Tibial artery (tissue), 4 donors: ENCODE measurements around the gene GALNT13.

Experiments
- DNase-seq, 2 donors: peaks; one replicate each; pipeline ENCODE4 v3.0.0-alpha.2; 2019
- H3K27ac ChIP-seq, 2 donors: fragments of 200-600 bp; sonication (generic) in 1 of 2; 1 replicate in 1 of 2; 2 replicates in 1 of 2; pipeline ENCODE4 v1.5.1; 2018 to 2019; ENCODE audit warnings: mild to moderate bottlenecking in 1 of 2
- H3K27me3 ChIP-seq, 2 donors: fragments of 200-600 bp; sonication (generic) in 1 of 2; one replicate each; pipeline versions ENCODE4 v1.5.1 to v1.6.0; 2016 to 2019
- H3K36me3 ChIP-seq, 3 donors: fragments of 200-600 bp; sonication (generic) in 2 of 3; one replicate each; pipeline ENCODE4 v1.5.1; 2016 to 2019; ENCODE audit warnings: mild to moderate bottlenecking in 2 of 3
- H3K4me1 ChIP-seq, 4 donors: fragments of 200-600 bp; sonication (generic) in 2 of 4; 1 replicate in 3 of 4; 2 replicates in 1 of 4; pipeline ENCODE4 v1.5.1; 2016 to 2019
- H3K4me3 ChIP-seq, 2 donors: fragments of 200-600 bp; sonication (generic) in 1 of 2; 1 replicate in 1 of 2; 2 replicates in 1 of 2; pipeline ENCODE4 v1.5.1; 2018 to 2019; ENCODE audit warnings: mild to moderate bottlenecking in 2 of 2
- H3K9me3 ChIP-seq, 3 donors: fragments of 200-600 bp; sonication (generic) in 1 of 3; one replicate each; pipeline ENCODE4 v1.5.1; 2016 to 2019
- intact Hi-C: fragments of 100-400 bp; cut with DNase I; formaldehyde crosslinking; loops from one replicate; pipeline ENCODE4 v1.15.0; 2023; ENCODE audit warnings: low total_unique reads
- TF ChIP-seq, protein P1 (sequence below), 2 experiments: fragments of 200-600 bp in 1 of 2; fragments of 450-650 bp in 1 of 2; IDR thresholded peaks; one replicate each; pipeline ENCODE4 v1.5.1; 2017 to 2019; ENCODE audit warnings: antibody characterized with exemption in 2 of 2, mild to moderate bottlenecking in 1 of 2, moderate library complexity in 1 of 2

The GALNT13 gene

DNA sequence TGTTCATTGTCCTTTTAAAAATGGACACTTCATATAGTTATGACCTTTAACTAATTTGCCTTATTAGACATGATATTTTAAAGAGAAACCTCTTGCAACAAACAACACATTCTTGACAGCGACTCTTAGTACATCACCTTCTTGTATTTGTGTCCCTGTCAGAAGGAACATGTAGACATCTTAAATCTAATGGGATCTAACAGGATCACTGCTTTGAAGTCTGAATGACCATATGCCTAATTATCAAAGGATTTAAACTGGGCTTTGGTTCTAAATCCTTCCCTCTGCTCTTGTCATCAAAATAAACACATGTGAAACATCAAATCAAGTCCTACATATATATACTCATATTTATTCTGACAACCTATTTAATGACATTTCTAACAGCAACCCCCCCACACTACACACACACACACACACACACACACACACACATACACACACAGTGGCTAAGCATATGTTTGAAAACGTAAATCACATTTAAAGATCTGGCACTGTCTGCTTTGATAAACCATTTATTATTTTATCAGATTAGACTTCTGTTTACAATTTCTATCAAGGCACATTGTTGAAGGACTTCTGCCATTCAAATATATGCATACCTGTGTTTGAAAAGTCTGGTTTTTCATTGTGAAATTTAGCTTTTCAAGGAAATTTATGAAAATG is 4.2 kb downstream of the GALNT13 start:
- DNase-seq = no peak
- H3K4me3 ChIP-seq = no peak overlapping the region
- no peak overlapping the region for H3K27ac ChIP-seq
- H3K4me1 ChIP-seq = peaks cover 0 to 27% (median 9%) of the 10 kb centered on the region in 4 donors
- H3K9me3 ChIP-seq = no peaks in the 10 kb centered on the region
- TF ChIP-seq, protein P1, sequence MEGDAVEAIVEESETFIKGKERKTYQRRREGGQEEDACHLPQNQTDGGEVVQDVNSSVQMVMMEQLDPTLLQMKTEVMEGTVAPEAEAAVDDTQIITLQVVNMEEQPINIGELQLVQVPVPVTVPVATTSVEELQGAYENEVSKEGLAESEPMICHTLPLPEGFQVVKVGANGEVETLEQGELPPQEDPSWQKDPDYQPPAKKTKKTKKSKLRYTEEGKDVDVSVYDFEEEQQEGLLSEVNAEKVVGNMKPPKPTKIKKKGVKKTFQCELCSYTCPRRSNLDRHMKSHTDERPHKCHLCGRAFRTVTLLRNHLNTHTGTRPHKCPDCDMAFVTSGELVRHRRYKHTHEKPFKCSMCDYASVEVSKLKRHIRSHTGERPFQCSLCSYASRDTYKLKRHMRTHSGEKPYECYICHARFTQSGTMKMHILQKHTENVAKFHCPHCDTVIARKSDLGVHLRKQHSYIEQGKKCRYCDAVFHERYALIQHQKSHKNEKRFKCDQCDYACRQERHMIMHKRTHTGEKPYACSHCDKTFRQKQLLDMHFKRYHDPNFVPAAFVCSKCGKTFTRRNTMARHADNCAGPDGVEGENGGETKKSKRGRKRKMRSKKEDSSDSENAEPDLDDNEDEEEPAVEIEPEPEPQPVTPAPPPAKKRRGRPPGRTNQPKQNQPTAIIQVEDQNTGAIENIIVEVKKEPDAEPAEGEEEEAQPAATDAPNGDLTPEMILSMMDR (IDR thresholded peaks at IDR 0.05) = no peak
- intact Hi-C loops = no loop called here
- H3K27me3 ChIP-seq = peaks cover 0 to 14% of the 10 kb centered on the region in 2 donors
- H3K36me3 ChIP-seq = no peaks in the 10 kb centered on the region

- TF ChIP-seq, protein P1 (IDR thresholded peaks at IDR 0.05) = no peak
- Histone ChIP-seq H3K36me3 (no peaks in the 10 kb centered on the region), H3K4me1 (no peaks in the 10 kb centered on the region), H3K27me3 (no peaks in the 10 kb centered on the region), H3K27ac (no peak overlapping the region), H3K4me3 (no peak overlapping the region), H3K9me3 (no peaks in the 10 kb centered on the region)
- DNase-seq = no peak
- intact Hi-C loops = no loop called here
Measured at GRCh38 chr2:153880926-153881325, 9.2 kb downstream of the GALNT13 start.

GRCh38 chr2:153886833-153887232 is 15.1 kb downstream of the GALNT13 start:
- DNase-seq = no peak
- H3K9me3 ChIP-seq = no peaks in the 10 kb centered on the region
- H3K36me3 ChIP-seq = no peaks in the 10 kb centered on the region
- H3K27ac ChIP-seq = no peak overlapping the region
- H3K4me3 ChIP-seq = no peak overlapping the region
- H3K27me3 ChIP-seq = no peaks in the 10 kb centered on the region
- intact Hi-C loops = no loop called here
- H3K4me1 ChIP-seq = no peaks in the 10 kb centered on the region
- TF ChIP-seq, protein P1 (IDR thresholded peaks at IDR 0.05) = no peak

DNA sequence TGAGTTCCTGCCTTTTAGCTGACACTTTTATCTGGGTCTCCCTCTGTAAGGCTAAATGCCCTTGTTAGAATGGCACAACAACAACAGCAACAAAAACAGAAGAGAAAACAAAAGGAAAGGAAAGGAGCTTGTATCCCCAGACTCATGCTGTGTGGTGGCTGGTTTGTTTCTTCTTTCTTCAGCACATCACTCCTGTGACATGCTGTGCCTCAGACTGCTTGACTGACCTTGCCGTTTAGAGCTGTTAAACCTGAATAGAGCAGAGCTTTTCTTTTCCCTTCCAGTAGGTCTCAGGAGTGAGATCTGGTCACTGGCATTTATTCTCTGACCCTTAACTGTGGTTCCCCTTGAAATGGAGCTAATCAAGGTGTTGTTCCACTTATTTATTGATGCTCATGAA is 18.9 kb downstream of the GALNT13 start:
- Histone ChIP-seq H3K9me3 (no peaks in the 10 kb centered on the region), H3K4me3 (no peak overlapping the region), H3K36me3 (no peaks in the 10 kb centered on the region), H3K27ac (no peak overlapping the region), H3K4me1 (no peaks in the 10 kb centered on the region), H3K27me3 (no peaks in the 10 kb centered on the region)
- no peak for DNase-seq
- intact Hi-C loops = no loop called here
- TF ChIP-seq, protein P1 (IDR thresholded peaks at IDR 0.05) = no peak

- Histone ChIP-seq H3K27ac (no peak overlapping the region), H3K27me3 (no peaks in the 10 kb centered on the region), H3K4me1 (no peaks in the 10 kb centered on the region), H3K36me3 (no peaks in the 10 kb centered on the region), H3K9me3 (no peaks in the 10 kb centered on the region), H3K4me3 (no peak overlapping the region)
- intact Hi-C loops = no loop called here
- no peak for DNase-seq
- TF ChIP-seq, protein P1 (IDR thresholded peaks at IDR 0.05) = no peak
Measured at GRCh38 chr2:153891051-153891450, 19.3 kb downstream of the GALNT13 start.
